Stomach (tissue), 9 donors: ENCODE results near the gene ACTA1. TPM values are rescaled to one million over a fixed set of nuclear protein-coding genes. Genes with fewer than 3 reads are reported as not detected.
"Not testable (repeated sequence)": the region's sequence is repeated elsewhere in the genome, so short reads cannot be mapped to it uniquely, and the experiment has no call there.

Source experiments
- DNase-seq, 2 donors: peaks; one replicate each; pipeline versions ENCODE4 v3.0.0 to v3.0.0-alpha.2; 2013 to 2019
- H3K27ac ChIP-seq, 5 donors: fragments of 200-600 bp in 4 of 5; sonication (generic) in 4 of 5; one replicate each; pipeline ENCODE4 v1.5.1; 2013 to 2019; ENCODE audit warnings: mild to moderate bottlenecking in 1 of 5, moderate library complexity in 1 of 5
- H3K27me3 ChIP-seq, 3 donors: fragments of 200-600 bp; sonication (generic); one replicate each; pipeline ENCODE4 v1.5.1; 2017 to 2019; ENCODE audit warnings: mixed run types in 1 of 3
- H3K36me3 ChIP-seq, 4 donors: fragments of 200-600 bp; sonication (generic); 1 replicate in 3 of 4; 2 replicates in 1 of 4; pipeline ENCODE4 v1.5.1; 2016 to 2019
- H3K4me1 ChIP-seq, 4 donors: fragments of 200-600 bp; sonication (generic); one replicate each; pipeline ENCODE4 v1.5.1; 2016 to 2019
- H3K4me3 ChIP-seq, 4 donors: fragments of 200-600 bp; sonication (generic) in 3 of 4; one replicate each; pipeline ENCODE4 v1.5.1; 2016 to 2019; ENCODE audit warnings: mild to moderate bottlenecking in 1 of 4
- H3K9me3 ChIP-seq, 4 donors: fragments of 200-600 bp; sonication (generic); one replicate each; pipeline ENCODE4 v1.5.1; 2016 to 2019
- CTCF ChIP-seq, 7 experiments: fragments of 450-650 bp in 4 of 7; fragments of 200-600 bp in 3 of 7; sonication (generic) in 3 of 7; IDR thresholded peaks; one replicate each; pipeline ENCODE4 v1.5.1; 2016 to 2019; ENCODE audit warnings: antibody characterized with exemption in 7 of 7, control low read depth in 2 of 7, mild to moderate bottlenecking in 1 of 7
- EP300 ChIP-seq: sonication (generic); formaldehyde crosslinking; IDR thresholded peaks from one replicate; pipeline ENCODE4 v1.6.1; 2017; ENCODE audit warnings: antibody characterized with exemption
- POLR2A ChIP-seq, 4 donors: fragments of 450-650 bp; IDR thresholded peaks; one replicate each; pipeline ENCODE4 v1.6.1; 2016; ENCODE audit warnings: antibody characterized with exemption in 4 of 4, control low read depth in 2 of 4, mild to moderate bottlenecking in 1 of 4, moderate library complexity in 1 of 4
- POLR2AphosphoS5 ChIP-seq, 3 donors: sonication (generic); formaldehyde crosslinking; IDR thresholded peaks; one replicate each; pipeline ENCODE4 v1.6.1; 2016; ENCODE audit warnings: antibody characterized with exemption in 3 of 3
- WGBS, 5 donors: extraction: QIAGEN DNeasy Blood & Tissue Kit in 3 of 5; methylation state at CpG; one replicate each; pipeline versions ENCODE4 v1.1.5 to v1.1.7; 2013 to 2018; 5-methylcytosine and 5-hydroxymethylcytosine counted together
- intact Hi-C: fragments of 100-400 bp; cut with DNase I; formaldehyde crosslinking; loops from one replicate; pipeline ENCODE4 v1.15.1; 2023; ENCODE audit warnings: low total_unique reads
- polyA plus RNA-seq, 3 donors: library from polyadenylated mRNA; stranded (reverse); fragments of 200-250 nt; gene quantifications; one replicate each; pipeline ENCODE4 v1.2.3, GENCODE V29; 2013
- total RNA-seq, 5 donors: library from RNA; depleted of rRNA; stranded (reverse); fragments of >200 nt; gene quantifications; one replicate each; pipeline versions ENCODE4 v1.1.0 to v1.2.3, GENCODE V29; 2014 to 2016
- donor health status: healthy with polysubstance abuse.
- donor health status: Bipolar disorder and iron deficiency.
- donor health status: healthy.

The ACTA1 gene
- total and polyA plus RNA-seq, 8 donors, result 0.37 to 43.8 (median 2.4) TPM; not detected in 3

- 64 to 87% (median 69%) methylated on average over 2 of the region's 2 CpGs for WGBS, 5 donors
- H3K36me3 ChIP-seq, result no peaks in the 10 kb centered on the region
- H3K27me3 ChIP-seq, result peaks cover 5 to 69% (median 31%) of the 10 kb centered on the region in 3 donors
- DNase-seq, result no peak
- peaks cover 0 to 3% (median under 1%) of the 10 kb centered on the region in 4 donors for H3K4me1 ChIP-seq
- peaks cover 0 to 9% (median 6%) of the 10 kb centered on the region in 4 donors for H3K9me3 ChIP-seq
- no peak overlapping the region for H3K4me3 ChIP-seq
- H3K27ac ChIP-seq, result no peak overlapping the region
- TF ChIP-seq POLR2AphosphoS5 (IDR thresholded peaks at IDR 0.05), result no peak
- no peak for TF ChIP-seq POLR2A (IDR thresholded peaks at IDR 0.05)
- TF ChIP-seq EP300, result no peak
- no peak for TF ChIP-seq CTCF (IDR thresholded peaks at IDR 0.05)
- intact Hi-C loops, result no loop called here
Observed at GRCh38 chr1:229425564-229426159, 8.2 kb downstream of the ACTA1 start.

- peaks cover 0 to 34% (median 4%) of the 10 kb centered on the region in 3 donors for H3K27me3 ChIP-seq
- no peak overlapping the region for H3K27ac ChIP-seq
- H3K4me1 ChIP-seq, result no peaks in the 10 kb centered on the region
- peaks cover 0 to 9% (median 6%) of the 10 kb centered on the region in 4 donors for H3K9me3 ChIP-seq
- no peak overlapping the region for H3K4me3 ChIP-seq
- no peak for TF ChIP-seq EP300
- WGBS, 5 donors, result 61 to 70% (median 64%) methylated on average over 7 of the region's 7 CpGs
- intact Hi-C loops, result no loop called here
- no peak for DNase-seq
- H3K36me3 ChIP-seq, result no peaks in the 10 kb centered on the region
Observed at GRCh38 chr1:229420765-229421164, 13.1 kb downstream of the ACTA1 start.

DNA sequence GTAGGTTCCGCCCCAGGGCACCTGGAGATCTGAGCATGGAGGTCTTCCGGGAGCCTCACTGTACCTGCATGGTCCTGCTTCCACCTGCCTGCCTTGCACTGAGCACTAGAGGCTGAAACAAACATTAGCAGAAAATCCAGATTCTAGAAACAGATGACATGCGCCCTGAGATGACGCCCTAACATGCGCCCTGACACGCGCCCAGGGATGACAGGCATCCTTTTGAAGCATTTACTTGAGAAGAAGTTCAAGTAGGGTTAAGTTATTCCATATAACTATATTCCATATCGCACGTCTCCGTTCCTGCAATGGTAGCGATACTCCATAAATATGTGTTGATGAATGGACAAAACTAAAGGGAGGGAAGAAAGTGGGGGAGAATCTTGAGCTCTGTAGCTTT lies 13.7 kb downstream of the ACTA1 start:
- no peak for TF ChIP-seq POLR2A (IDR thresholded peaks at IDR 0.05)
- TF ChIP-seq POLR2AphosphoS5 (IDR thresholded peaks at IDR 0.05), result no peak
- TF ChIP-seq EP300, result no peak
- no peak for TF ChIP-seq CTCF (IDR thresholded peaks at IDR 0.05)
- Histone ChIP-seq H3K4me1 (no peaks in the 10 kb centered on the region), H3K9me3 (peaks cover 0 to 9% (median 6%) of the 10 kb centered on the region in 4 donors), H3K36me3 (no peaks in the 10 kb centered on the region), H3K27me3 (peaks cover 0 to 30% (median 1%) of the 10 kb centered on the region in 3 donors), H3K27ac (no peak overlapping the region), H3K4me3 (no peak overlapping the region)
- intact Hi-C loops, result no loop called here
- WGBS, 5 donors, result 89 to 95% (median 91%) methylated on average over 9 to 11 of the region's 11 CpGs
- no peak for DNase-seq

GRCh38 chr1:229418586-229418985 lies 15.3 kb downstream of the ACTA1 start:
- WGBS, 5 donors, result 56 to 77% (median 64%) methylated on average over 6 of the region's 6 CpGs
- H3K36me3 ChIP-seq, DNase-seq, H3K27ac ChIP-seq, H3K4me1 ChIP-seq, intact Hi-C loops, H3K9me3 ChIP-seq, H3K4me3 ChIP-seq: not testable (repeated sequence)
- H3K27me3 ChIP-seq, result peaks cover 0 to 17% (median 0%) of the 10 kb centered on the region in 3 donors

DNA sequence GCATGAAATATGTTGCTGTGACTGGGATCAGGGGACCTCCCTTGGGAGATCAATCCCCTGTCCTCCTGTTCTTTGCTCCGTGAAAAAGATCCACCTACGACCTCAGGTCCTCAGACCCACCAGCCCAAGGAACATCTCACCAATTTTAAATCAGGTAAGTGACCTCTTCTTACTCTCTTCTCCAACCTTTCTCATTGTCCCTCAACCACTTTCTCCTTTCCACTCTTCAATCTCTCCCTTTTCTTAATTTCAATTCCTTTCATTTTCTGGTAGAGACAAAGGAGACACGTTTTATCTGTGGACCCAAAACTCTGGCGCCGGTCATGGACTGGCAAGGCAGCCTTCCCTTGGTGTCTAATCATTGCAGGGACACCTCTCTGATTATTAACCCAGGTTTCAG lies 21.1 kb downstream of the ACTA1 start:
- H3K27me3 ChIP-seq, result peaks cover 0 to 56% (median 20%) of the 10 kb centered on the region in 3 donors
- H3K27ac ChIP-seq, H3K36me3 ChIP-seq, H3K4me3 ChIP-seq, H3K9me3 ChIP-seq, intact Hi-C loops, DNase-seq: not testable (repeated sequence)
- peaks cover 18 to 40% (median 28%) of the 10 kb centered on the region in 4 donors for H3K4me1 ChIP-seq
- 78 to 91% (median 87%) methylated on average over 5 of the region's 5 CpGs for WGBS, 5 donors

GRCh38 chr1:229412056-229412455 lies 21.8 kb downstream of the ACTA1 start:
- Histone ChIP-seq H3K4me3 (no peak overlapping the region), H3K27ac (no peak overlapping the region), H3K9me3 (no peaks in the 10 kb centered on the region), H3K36me3 (no peaks in the 10 kb centered on the region), H3K27me3 (peaks cover 0 to 64% (median 28%) of the 10 kb centered on the region in 3 donors), H3K4me1 (peaks cover 25 to 48% (median 36%) of the 10 kb centered on the region in 4 donors)
- DNase-seq, result no peak
- WGBS, 5 donors, result 69 to 85% (median 74%) methylated on average over 7 of the region's 7 CpGs
- TF ChIP-seq CTCF (IDR thresholded peaks at IDR 0.05) (no peak), EP300 (no peak), POLR2A (IDR thresholded peaks at IDR 0.05) (no peak), POLR2AphosphoS5 (IDR thresholded peaks at IDR 0.05) (no peak)
- intact Hi-C loops, result no loop called here
